Smooth muscle cell (in vitro differentiated cells): Measurements from ENCODE around the gene PHF2. TPM values are rescaled to one million over a fixed set of nuclear protein-coding genes. Genes with fewer than 3 reads are reported as not detected.

Experiments used
- DNase-seq: peaks from one replicate; lab custom pipeline; 2025; ENCODE audit not compliant: unreplicated experiment; lab: John Stamatoyannopoulos, UW
- H2AFZ ChIP-seq: fragments of 200-600 bp; sonication (generic); 2 replicates; pipeline ENCODE4 v1.6.0; 2016; ENCODE audit warnings: antibody characterized with exemption, low read depth, mild to moderate bottlenecking
- H3F3A ChIP-seq: fragments of 200-600 bp; sonication (generic); 2 replicates; pipeline ENCODE4 v1.6.0; 2017; ENCODE audit warnings: antibody characterized with exemption, low read depth
- H3K27ac ChIP-seq: fragments of 200-600 bp; sonication (generic); 2 replicates; pipeline ENCODE4 v1.5.1; 2016; ENCODE audit warnings: low read depth, mild to moderate bottlenecking
- H3K27me3 ChIP-seq: fragments of 200-600 bp; sonication (generic); 2 replicates; pipeline ENCODE4 v1.6.1; 2016; ENCODE audit warnings: low read depth, mild to moderate bottlenecking
- H3K36me3 ChIP-seq: fragments of 200-600 bp; sonication (generic); 2 replicates; pipeline ENCODE4 v1.5.1; 2016; ENCODE audit warnings: low read depth
- H3K4me1 ChIP-seq: fragments of 200-600 bp; sonication (generic); 2 replicates; pipeline ENCODE4 v1.5.1; 2016; ENCODE audit warnings: low read depth
- H3K4me2 ChIP-seq: fragments of 200-600 bp; sonication (generic); 2 replicates; pipeline ENCODE4 v1.6.0; 2016; ENCODE audit warnings: mild to moderate bottlenecking
- H3K4me3 ChIP-seq: fragments of 200-600 bp; sonication (generic); 2 replicates; pipeline ENCODE4 v1.5.1; 2016; ENCODE audit warnings: mild to moderate bottlenecking
- H3K79me2 ChIP-seq: fragments of 200-600 bp; sonication (generic); 2 replicates; pipeline ENCODE4 v1.6.0; 2016; ENCODE audit warnings: low read depth, mild to moderate bottlenecking
- H3K9ac ChIP-seq: fragments of 200-600 bp; sonication (generic); 2 replicates; pipeline ENCODE4 v1.6.0; 2016; ENCODE audit warnings: low read depth
- H3K9me3 ChIP-seq: fragments of 200-600 bp; sonication (generic); replicated peaks from 2 replicates; pipeline ENCODE4 v1.5.1; 2016; ENCODE audit warnings: low read depth
- H4K20me1 ChIP-seq: fragments of 200-600 bp; sonication (generic); 2 replicates; pipeline ENCODE4 v1.6.0; 2016; ENCODE audit warnings: low read depth
- CTCF ChIP-seq: fragments of 200-600 bp; sonication (generic); IDR thresholded peaks from 2 replicates; pipeline ENCODE4 v1.5.1; 2017; ENCODE audit warnings: borderline replicate concordance, mild to moderate bottlenecking, antibody characterized with exemption; ENCODE audit not compliant: insufficient read depth, poor library complexity, severe bottlenecking
- WGBS: methylation state at CpG from one replicate; pipeline ENCODE4 v1.1.7; 2016; ENCODE audit warnings: low lambda C conversion rate; 5-methylcytosine and 5-hydroxymethylcytosine counted together
- polyA plus RNA-seq: library from polyadenylated mRNA; unstranded; fragments of >200 nt; fragmentation: Nextera tagmentation; extraction: Ambion mirVana; gene quantifications from 2 replicates; pipeline ENCODE4 v1.2.1, GENCODE V29; 2016
- total RNA-seq: library from RNA; depleted of rRNA; stranded (reverse); fragments of >200 nt; gene quantifications from 2 replicates; pipeline ENCODE4 v1.2.3, GENCODE V29; 2014

Gene PHF2
- total and polyA plus RNA-seq, 2 experiments from 2014 or later: 11.1 to 18.3 TPM

- no peak overlapping the region for H3K4me3 ChIP-seq
- DNase-seq: no peak
- H3K79me2 ChIP-seq: peaks cover 6% of the 10 kb centered on the region
- no peak overlapping the region for H3K9ac ChIP-seq
- no peaks in the 10 kb centered on the region for H3K4me1 ChIP-seq
- H3K27me3 ChIP-seq: no peaks in the 10 kb centered on the region
- peaks cover 18% of the 10 kb centered on the region for H3K9me3 ChIP-seq
- H3K36me3 ChIP-seq: peaks cover 17% of the 10 kb centered on the region
- H3F3A ChIP-seq: no peaks in the 10 kb centered on the region
- H3K27ac ChIP-seq: no peak overlapping the region
- no peak for TF ChIP-seq CTCF
- no peak overlapping the region for H2AFZ ChIP-seq
- no peak overlapping the region for H3K4me2 ChIP-seq
- WGBS: 89% methylated on average over 19 of the region's 19 CpGs
- H4K20me1 ChIP-seq: peaks cover 42% of the 10 kb centered on the region
Measured at GRCh38 chr9:93633492-93634221, 57.3 kb downstream of the PHF2 start.

GRCh38 chr9:93634311-93635185 lies 58.2 kb downstream of the PHF2 start:
- no peak for TF ChIP-seq CTCF
- Histone ChIP-seq H3K4me2 (no peak overlapping the region), H3K36me3 (peaks cover 22% of the 10 kb centered on the region), H3K9me3 (peaks cover 22% of the 10 kb centered on the region), H4K20me1 (peaks cover 34% of the 10 kb centered on the region), H3K4me1 (no peaks in the 10 kb centered on the region), H3K4me3 (no peak overlapping the region), H3F3A (no peaks in the 10 kb centered on the region), H2AFZ (no peak overlapping the region), H3K27ac (no peak overlapping the region), H3K27me3 (no peaks in the 10 kb centered on the region), H3K9ac (no peak overlapping the region), H3K79me2 (no peaks in the 10 kb centered on the region)
- DNase-seq: no peak
- WGBS: 88% methylated on average over 10 of the region's 10 CpGs

GRCh38 chr9:93635186-93636107 lies 59.1 kb downstream of the PHF2 start:
- Histone ChIP-seq H3K4me1 (no peaks in the 10 kb centered on the region), H3K27ac (no peak overlapping the region), H3K36me3 (peaks cover 22% of the 10 kb centered on the region), H3K9me3 (peaks cover 22% of the 10 kb centered on the region), H3K4me3 (no peak overlapping the region), H4K20me1 (peaks cover 26% of the 10 kb centered on the region), H3K27me3 (no peaks in the 10 kb centered on the region), H3K4me2 (no peak overlapping the region), H3K9ac (no peak overlapping the region), H3K79me2 (no peaks in the 10 kb centered on the region), H2AFZ (no peak overlapping the region), H3F3A (no peaks in the 10 kb centered on the region)
- 89% methylated on average over 13 of the region's 13 CpGs for WGBS
- TF ChIP-seq CTCF: no peak
- DNase-seq: no peak
